HL-60 (cell line): ENCODE results near the gene EYA4.

Experiments used
- GABPA ChIP-seq: IDR thresholded peaks from 2 replicates; pipeline ENCODE4 v1.6.1; 2012; ENCODE audit warnings: low read depth
- POLR2AphosphoS5 ChIP-seq: IDR thresholded peaks from 2 replicates; pipeline ENCODE4 v1.6.1; 2012; ENCODE audit warnings: low read depth
- TF ChIP-seq, protein P1 (sequence below): IDR thresholded peaks from one replicate; pipeline ENCODE4 v1.5.1; 2011; ENCODE audit warnings: low read length, control low read depth, inconsistent platforms; ENCODE audit not compliant: insufficient read depth

GRCh38 chr6:133362813-133363212 is 121.7 kb downstream of the EYA4 start:
- TF ChIP-seq GABPA (no peak), POLR2AphosphoS5 (no peak)
- TF ChIP-seq, protein P1, sequence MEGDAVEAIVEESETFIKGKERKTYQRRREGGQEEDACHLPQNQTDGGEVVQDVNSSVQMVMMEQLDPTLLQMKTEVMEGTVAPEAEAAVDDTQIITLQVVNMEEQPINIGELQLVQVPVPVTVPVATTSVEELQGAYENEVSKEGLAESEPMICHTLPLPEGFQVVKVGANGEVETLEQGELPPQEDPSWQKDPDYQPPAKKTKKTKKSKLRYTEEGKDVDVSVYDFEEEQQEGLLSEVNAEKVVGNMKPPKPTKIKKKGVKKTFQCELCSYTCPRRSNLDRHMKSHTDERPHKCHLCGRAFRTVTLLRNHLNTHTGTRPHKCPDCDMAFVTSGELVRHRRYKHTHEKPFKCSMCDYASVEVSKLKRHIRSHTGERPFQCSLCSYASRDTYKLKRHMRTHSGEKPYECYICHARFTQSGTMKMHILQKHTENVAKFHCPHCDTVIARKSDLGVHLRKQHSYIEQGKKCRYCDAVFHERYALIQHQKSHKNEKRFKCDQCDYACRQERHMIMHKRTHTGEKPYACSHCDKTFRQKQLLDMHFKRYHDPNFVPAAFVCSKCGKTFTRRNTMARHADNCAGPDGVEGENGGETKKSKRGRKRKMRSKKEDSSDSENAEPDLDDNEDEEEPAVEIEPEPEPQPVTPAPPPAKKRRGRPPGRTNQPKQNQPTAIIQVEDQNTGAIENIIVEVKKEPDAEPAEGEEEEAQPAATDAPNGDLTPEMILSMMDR, result no peak
